UCSD-AML1 (cell line): Measurements from ENCODE around the gene VHLL.

Experiments
- DNase-seq: peaks from one replicate; lab custom pipeline; 2025; ENCODE audit not compliant: unreplicated experiment; lab: John Stamatoyannopoulos, UW

Gene VHLL

DNA sequence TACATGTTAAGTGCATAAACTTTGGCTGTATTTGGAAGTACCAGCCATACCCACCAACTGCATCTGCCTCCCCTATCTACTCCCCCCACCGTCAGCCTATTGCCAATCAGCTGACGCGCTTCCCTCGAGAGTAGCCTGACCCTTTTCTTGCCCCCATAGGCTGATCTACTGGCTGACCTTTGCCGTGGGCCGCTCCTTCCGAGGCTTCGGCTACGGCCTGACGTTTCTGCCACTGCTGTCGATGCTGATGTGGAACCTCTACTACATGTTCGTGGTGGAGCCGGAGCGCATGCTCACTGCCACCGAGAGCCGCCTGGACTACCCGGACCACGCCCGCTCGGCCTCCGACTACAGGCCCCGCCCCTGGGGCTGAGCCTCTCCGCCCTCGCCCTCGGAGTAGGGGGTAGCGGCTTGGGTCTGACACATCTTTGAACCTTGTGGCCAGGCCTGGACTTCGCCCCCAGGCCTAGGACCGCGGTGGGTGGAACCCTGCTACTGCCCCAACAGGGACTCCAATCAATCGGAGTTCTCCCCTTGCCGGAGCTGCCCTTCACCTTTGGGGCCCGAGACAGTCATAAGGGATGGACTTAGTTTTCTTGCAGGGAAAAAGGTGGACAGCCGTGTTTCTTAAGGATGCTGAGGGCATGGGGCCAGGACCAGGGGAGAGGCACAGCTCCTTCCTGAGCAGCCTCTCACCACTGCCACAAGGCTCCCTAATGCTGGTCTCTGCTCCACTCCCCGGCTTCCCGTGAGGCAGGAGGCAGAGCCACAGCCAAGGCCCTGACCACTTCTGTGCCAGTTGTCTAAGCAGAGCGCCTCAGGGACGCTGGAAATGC lies 7.7 kb downstream of the VHLL start:
- no peak for DNase-seq

GRCh38 chr1:156289857-156290256 lies 9.2 kb downstream of the VHLL start:
- no peak for DNase-seq

DNA sequence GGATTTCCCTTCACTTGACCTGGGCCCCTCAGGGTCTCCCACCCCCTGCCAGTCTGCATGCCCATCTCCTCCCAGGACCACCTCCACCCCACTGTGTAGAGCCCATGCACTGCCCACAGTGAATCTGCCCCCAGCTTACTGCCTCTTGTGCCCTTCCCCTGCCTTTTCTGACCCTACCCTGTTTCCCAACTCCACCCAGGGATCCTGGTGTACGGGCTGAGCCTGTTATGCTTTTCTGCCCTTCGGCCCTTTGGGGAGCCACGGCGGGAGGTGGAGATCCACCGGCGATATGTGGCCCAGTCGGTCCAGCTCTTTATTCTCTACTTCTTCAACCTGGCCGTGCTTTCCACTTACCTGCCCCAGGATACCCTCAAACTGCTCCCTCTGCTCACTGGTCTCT lies 13.0 kb downstream of the VHLL start:
- no peak for DNase-seq

DNA sequence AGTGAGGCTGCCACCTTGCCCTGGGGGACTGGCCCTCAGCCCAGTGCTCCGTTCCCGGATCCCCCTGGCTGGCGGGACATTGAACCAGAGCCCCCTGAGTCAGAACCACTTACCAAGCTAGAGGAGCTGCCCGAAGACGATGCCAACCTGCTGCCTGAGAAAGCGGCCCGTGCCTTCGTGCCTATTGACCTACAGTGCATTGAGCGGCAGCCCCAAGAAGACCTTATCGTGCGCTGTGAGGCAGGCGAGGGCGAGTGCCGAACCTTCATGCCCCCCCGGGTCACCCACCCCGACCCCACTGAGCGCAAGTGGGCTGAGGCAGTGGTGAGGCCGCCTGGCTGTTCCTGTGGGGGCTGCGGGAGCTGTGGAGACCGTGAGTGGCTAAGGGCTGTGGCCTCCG lies 13.7 kb downstream of the VHLL start:
- no peak for DNase-seq

DNA sequence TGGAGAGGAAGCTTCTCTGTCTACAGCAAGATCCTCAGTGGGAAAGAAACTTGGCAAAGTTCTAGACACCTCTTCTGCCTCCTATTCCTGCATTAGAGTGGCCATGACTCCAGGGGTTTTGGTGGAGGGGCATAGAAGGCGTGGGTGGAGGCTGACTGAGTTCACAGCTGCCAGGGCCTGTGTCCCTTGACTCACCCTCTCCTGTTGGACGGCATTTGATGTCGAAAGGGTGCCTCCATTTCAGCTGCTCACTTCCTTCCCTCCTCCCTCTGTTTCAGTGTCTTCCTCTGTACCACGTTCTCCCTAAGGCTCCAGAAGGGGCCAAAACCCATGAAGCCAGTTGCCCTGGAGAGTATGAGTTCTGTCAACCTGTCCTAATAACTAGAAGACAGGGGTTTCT lies 14.3 kb downstream of the VHLL start:
- DNase-seq, result no peak

DNA sequence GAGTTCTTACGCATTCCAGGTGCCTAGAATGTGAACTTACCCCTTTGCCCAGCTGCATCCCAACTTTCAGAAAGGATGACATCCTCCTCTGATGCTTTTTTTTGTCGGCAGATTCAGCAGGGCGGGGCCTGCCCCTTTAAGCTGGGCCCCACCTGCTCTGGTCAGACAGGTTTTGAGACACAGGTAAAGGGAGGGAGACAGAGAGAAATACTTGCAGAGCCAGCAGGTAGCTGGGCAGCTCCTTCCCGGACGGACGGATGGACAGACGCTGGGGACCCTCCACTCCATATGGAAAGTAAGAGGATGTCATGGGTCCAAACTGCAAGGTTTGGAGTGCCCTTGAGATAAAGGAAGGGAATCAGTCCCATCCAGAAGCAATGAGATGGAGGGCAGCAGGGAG lies 15.0 kb downstream of the VHLL start, which contains the start of gene TMEM79:
Gene TMEM79, plus strand, starts transcription at position 214 of the 400 bp plus-strand sequence. CDS start 902 bp downstream, outside the sequence.
- DNase-seq, result no peak

- no peak for DNase-seq
Observed at GRCh38 chr1:156283521-156283920, 15.6 kb downstream of the VHLL start.

DNA sequence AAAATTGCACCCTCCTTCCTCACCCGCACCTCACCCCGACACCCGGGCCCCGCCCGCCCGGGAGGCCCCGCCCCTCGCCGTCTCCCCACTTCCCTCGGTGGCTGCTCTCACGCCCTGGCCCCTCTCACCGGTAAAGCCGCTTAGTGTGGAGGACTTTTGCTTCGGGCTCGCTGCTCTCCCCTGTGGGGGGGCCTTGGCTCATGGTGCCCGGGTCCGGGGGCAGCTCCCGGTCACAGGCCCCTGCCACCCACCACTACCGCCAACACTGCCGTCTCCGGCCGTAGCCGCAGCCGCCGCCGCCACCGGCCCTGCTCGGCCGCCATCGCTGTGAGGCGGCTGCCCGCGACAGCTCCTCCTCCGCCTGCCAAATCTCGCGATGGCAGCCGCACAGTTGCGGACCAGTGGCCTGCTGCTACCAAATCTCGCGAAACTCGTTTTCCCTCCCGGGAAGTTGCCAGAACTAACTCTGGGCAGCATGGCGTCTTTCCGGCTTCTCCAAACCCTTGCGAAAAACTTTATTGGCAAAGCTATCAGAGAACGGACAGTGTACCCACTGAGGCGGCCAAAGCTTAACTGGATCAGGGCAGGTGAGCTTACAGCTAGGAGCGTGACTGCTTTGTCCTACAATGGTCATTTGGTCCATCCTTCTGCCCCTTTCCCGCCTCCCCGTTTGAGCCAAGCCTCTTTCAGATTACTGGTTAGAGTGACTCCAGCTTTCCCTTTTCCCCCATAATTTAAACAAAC lies 16.5 kb downstream of the VHLL start, which contains the start of gene SMG5:
Gene SMG5, minus strand, starts transcription at position 347 of the 744 bp plus-strand sequence. Its CDS starts 145 bp downstream, at position 202.
- DNase-seq, result peak; percentile 94

GRCh38 chr1:156281693-156282478 lies 17.2 kb downstream of the VHLL start:
- peak; percentile 20 for DNase-seq

- peak; percentile 42 for DNase-seq
Observed at GRCh38 chr1:156281281-156281680, 17.8 kb downstream of the VHLL start.

GRCh38 chr1:156279837-156280236 lies 19.3 kb downstream of the VHLL start:
- DNase-seq, result no peak

DNA sequence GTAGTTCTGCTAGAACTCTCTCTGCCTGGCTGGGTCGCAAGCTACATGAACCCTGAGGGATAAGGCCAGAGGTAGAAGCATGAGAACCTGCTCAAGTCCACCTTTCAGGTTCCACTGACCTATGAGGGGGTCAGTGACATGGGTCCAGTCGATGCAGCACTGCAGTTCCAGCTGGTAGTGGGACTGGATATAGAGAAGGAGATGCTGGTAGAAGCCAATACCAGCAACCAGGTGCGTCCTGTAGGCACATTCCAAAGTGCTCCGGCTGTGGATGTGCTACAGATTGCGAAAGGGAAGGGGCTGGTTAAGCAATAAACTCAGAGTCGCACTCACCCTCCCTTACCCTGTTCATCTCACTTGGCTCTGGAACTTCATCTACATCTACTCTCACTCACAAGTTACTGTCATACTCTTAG lies 22.1 kb downstream of the VHLL start:
- DNase-seq, result no peak

DNA sequence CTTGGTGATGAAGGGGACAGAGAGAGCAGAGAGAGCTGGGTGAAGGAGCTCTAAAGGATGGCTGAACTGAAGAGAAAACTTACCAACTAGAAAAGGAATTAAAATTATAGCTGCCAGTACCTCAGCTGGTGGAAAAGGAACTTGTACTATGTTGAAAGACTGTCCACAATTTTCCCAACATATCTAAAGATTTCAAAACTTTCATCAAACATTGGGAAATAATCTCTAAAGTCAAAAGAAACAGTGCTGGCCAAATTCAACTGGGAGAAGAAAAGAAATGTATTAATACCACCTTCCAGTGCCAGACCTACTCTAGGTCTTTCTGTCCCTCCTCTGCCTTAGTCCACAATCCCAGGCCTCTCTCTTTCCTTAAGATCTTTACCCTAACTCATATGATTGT lies 22.6 kb downstream of the VHLL start:
- no peak for DNase-seq

DNA sequence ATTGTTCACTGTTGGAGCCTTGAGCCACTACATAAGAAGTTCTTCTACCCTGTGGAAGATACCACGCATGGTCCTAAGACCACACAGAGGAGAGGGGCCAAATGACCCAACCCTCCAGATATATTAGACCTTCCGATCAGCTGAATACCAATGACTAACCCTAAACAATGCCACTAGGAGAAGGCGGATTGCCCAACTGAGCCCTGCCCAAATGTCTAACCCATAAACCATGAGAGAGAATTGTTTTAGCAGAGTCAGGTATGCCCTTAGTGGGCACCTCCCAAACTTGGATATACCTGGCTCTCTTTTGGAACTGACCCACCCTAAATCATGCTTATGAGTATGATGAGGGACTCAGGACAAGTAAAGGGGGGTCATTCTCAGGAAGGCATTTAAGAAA lies 28.8 kb downstream of the VHLL start:
- no peak for DNase-seq

DNA sequence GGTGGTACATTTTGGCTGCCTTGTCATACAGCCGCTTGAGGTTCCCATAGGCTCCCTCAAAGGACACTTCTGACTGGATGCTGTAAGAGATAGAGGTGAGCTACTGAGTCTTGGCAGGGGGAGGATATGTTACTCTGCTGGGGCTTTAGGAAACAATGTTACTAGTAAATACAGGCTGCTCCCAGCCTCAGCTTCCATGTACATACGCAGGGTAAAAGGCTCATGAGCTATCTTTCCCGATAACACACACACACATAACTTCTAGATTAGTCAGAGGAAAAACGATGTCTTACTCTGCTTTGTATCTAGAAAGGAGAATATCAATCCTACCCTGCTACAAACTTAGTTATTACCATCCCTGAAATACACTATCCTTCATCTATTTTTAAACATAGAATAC lies 30.8 kb downstream of the VHLL start:
- no peak for DNase-seq

GRCh38 chr1:156266051-156266450 lies 33.1 kb downstream of the VHLL start:
- no peak for DNase-seq

DNA sequence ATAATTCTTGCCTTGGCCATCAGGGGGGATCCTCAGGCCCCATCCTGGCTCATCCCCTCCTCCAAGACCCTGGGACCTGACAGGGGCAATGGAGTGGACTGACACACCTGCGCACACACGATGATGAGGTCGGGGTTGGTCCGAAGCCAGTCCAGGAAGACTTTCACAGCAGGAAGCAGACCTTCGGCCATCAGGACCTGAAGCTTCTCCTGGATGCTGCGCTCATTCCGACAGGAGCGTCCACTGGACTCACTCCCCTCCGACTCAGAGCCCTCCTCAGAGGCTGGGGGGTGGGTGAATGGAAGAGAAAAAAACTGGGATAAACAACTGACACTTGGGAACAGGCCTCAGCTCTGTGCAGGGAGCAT lies 35.8 kb downstream of the VHLL start:
- no peak for DNase-seq

DNA sequence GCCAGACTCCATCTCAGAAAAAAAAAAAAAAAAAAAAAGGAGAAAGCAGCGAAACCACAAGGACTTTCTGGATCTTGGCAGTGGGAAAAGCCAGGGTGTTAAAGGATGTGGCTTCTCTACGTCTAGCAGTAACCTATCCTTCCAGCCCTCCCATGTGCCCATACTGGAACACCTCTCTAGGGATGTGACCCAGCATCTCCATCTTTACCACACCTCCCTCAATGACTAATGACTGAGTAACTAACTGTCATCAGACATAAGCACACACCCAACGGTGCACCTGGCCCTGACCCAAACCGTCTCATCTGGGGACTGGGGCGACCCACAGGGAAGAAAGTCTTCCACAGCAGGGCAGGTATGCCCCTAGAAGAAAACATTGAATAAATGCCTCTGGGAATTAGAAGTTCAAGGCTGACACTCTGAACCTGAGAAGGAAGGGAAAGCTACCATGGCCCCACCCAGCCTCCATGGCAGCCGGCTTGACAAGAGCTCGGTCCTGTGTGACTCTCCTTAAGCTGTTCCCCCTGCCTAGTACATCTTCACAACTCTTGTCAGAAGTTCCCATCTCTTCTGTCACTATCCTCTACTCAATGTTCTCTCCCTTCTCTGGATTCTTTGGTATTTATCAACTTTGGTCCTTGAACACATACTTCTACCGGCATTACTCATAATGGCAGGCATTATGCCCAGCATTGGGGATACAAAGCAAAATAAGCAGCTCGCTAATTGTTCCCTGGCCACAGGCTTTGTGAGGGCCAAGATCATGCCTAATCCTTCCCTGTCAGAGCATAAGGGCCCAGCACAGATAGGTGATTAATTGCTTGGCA lies 36.4 kb downstream of the VHLL start:
- no peak for DNase-seq

- DNase-seq, result no peak
Observed at GRCh38 chr1:156260896-156261295, 38.2 kb downstream of the VHLL start.

DNA sequence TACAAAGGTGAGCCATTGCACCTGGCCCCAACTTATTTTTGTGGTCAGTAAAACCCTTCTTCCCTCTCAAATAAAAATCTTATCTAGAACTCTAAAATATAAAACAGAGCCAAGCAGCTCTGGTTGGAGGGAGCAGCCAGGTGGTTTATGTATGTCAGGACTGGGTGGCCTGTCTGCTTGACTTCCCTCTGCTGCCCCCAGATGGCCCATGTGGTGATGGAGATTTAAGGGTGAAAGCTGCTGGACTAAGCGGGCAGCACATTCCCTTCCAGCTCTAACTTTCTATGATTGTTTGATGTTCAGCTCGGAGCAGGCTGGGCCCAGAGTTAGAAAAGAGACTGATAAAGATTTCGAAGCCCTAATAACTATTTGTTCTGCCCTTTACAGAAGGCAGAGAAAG lies 39.3 kb downstream of the VHLL start:
- peak; percentile 33 for DNase-seq

DNA sequence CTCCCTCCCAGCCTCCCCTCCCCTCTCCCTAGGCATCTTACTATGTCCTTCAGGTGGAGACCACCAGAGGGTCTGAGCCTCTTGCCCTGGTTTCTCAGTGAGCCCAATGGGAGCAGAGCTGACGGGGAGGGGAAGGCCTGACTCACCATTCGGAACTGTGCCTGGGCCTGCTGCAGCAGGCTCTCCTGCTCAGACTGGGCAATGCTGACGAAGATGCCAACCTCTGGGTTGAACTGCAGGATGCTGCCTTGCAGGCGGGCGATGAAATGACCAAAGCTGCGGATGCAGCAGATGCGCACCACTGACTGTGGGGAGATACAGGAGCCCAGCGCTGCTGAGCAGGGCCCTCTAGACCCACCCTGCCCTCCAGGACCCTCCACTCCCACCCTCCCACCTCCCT lies 40.2 kb downstream of the VHLL start:
- DNase-seq, result no peak
